Stimulated activated effector memory CD8-positive, alpha-beta T cell treated with anti-CD3 and anti-CD28 coated beads, Interleukin-12 subunit alpha, Interleukin-12 subunit beta, amount 100 ng/mL, for 72 hours (primary cell): ENCODE measurements around the gene MBNL2.

Experiments used
- ATAC-seq: fragments of 150-1000 bp; cut with Tn5 transposase; 2 replicates; pipeline ENCODE4 v1.10.0; 2021
- DNase-seq, 2 donors: peaks; one replicate each; pipeline ENCODE4 v3.0.0; 2021 to 2022; ENCODE audit warnings: low spot score in 2 of 2
- H3K27ac Mint-ChIP-seq: one replicate; pipeline ENCODE4 v1.8.0; 2022; ENCODE audit warnings: mild to moderate bottlenecking, mixed read lengths
- H3K36me3 Mint-ChIP-seq: one replicate; pipeline ENCODE4 v1.8.0; 2022; ENCODE audit warnings: mild to moderate bottlenecking, mixed read lengths
- H3K4me1 Mint-ChIP-seq: one replicate; pipeline ENCODE4 v1.8.0; 2022; ENCODE audit warnings: mixed read lengths
- H3K4me3 Mint-ChIP-seq: one replicate; pipeline ENCODE4 v1.8.0; 2022; ENCODE audit warnings: mild to moderate bottlenecking, mixed read lengths
- H3K9me3 Mint-ChIP-seq: one replicate; pipeline ENCODE4 v1.8.0; 2022; ENCODE audit warnings: mixed read lengths

Gene MBNL2

GRCh38 chr13:97235549-97236231 lies 13.6 kb downstream of the MBNL2 start:
- Mint-ChIP-seq H3K36me3 (peaks cover 21% of the 10 kb centered on the region), H3K4me3 (no peak overlapping the region), H3K4me1 (peaks cover 69% of the 10 kb centered on the region), H3K9me3 (no peaks in the 10 kb centered on the region), H3K27ac (no peak overlapping the region)
- ATAC-seq (no peak), DNase-seq (no peak)

- no peak overlapping the region for H3K4me3 Mint-ChIP-seq
- peaks cover 20% of the 10 kb centered on the region for H3K36me3 Mint-ChIP-seq
- DNase-seq: no peak
- no peaks in the 10 kb centered on the region for H3K9me3 Mint-ChIP-seq
- peaks cover 80% of the 10 kb centered on the region for H3K4me1 Mint-ChIP-seq
- ATAC-seq: no peak
- H3K27ac Mint-ChIP-seq: no peak overlapping the region
Observed at GRCh38 chr13:97237388-97237787, 15.3 kb downstream of the MBNL2 start.

GRCh38 chr13:97238432-97238831 lies 16.3 kb downstream of the MBNL2 start:
- DNase-seq (no peak), ATAC-seq (peak; percentile 53)
- Mint-ChIP-seq H3K4me3 (peak overlapping the region; percentile 3), H3K36me3 (peaks cover 20% of the 10 kb centered on the region), H3K27ac (peak overlapping the region; percentile 67), H3K4me1 (peaks cover 85% of the 10 kb centered on the region), H3K9me3 (no peaks in the 10 kb centered on the region)

GRCh38 chr13:97238883-97239282 lies 16.8 kb downstream of the MBNL2 start:
- peaks cover 88% of the 10 kb centered on the region for H3K4me1 Mint-ChIP-seq
- peaks cover 21% of the 10 kb centered on the region for H3K36me3 Mint-ChIP-seq
- no peaks in the 10 kb centered on the region for H3K9me3 Mint-ChIP-seq
- DNase-seq (no peak), ATAC-seq (peak; percentile 40)
- H3K27ac Mint-ChIP-seq: peak overlapping the region; percentile 67
- peak overlapping the region; percentile 3 for H3K4me3 Mint-ChIP-seq

- H3K9me3 Mint-ChIP-seq: no peaks in the 10 kb centered on the region
- no peak for DNase-seq
- no peak for ATAC-seq
- H3K4me1 Mint-ChIP-seq: peaks cover 86% of the 10 kb centered on the region
- H3K4me3 Mint-ChIP-seq: no peak overlapping the region
- H3K36me3 Mint-ChIP-seq: peaks cover 19% of the 10 kb centered on the region
- peak overlapping the region; percentile 67 for H3K27ac Mint-ChIP-seq
Observed at GRCh38 chr13:97239306-97239705, 17.2 kb downstream of the MBNL2 start.

GRCh38 chr13:97239943-97240787 lies 18.0 kb downstream of the MBNL2 start:
- no peak for ATAC-seq
- Mint-ChIP-seq H3K4me1 (peaks cover 79% of the 10 kb centered on the region), H3K36me3 (peaks cover 10% of the 10 kb centered on the region), H3K4me3 (no peak overlapping the region), H3K27ac (no peak overlapping the region), H3K9me3 (no peaks in the 10 kb centered on the region)
- no peak for DNase-seq

- Mint-ChIP-seq H3K27ac (no peak overlapping the region), H3K36me3 (peaks cover 6% of the 10 kb centered on the region), H3K4me1 (peaks cover 73% of the 10 kb centered on the region), H3K9me3 (no peaks in the 10 kb centered on the region), H3K4me3 (no peak overlapping the region)
- ATAC-seq: no peak
- DNase-seq: no peak
Observed at GRCh38 chr13:97240788-97241734, 18.9 kb downstream of the MBNL2 start.

- no peak for DNase-seq
- Mint-ChIP-seq H3K4me3 (no peak overlapping the region), H3K36me3 (peaks cover 6% of the 10 kb centered on the region), H3K27ac (no peak overlapping the region), H3K4me1 (peaks cover 66% of the 10 kb centered on the region), H3K9me3 (no peaks in the 10 kb centered on the region)
- no peak for ATAC-seq
Observed at GRCh38 chr13:97241761-97242160, 19.6 kb downstream of the MBNL2 start.

GRCh38 chr13:97242755-97243497 lies 20.8 kb downstream of the MBNL2 start:
- DNase-seq (no peak), ATAC-seq (no peak)
- peaks cover 6% of the 10 kb centered on the region for H3K36me3 Mint-ChIP-seq
- no peak overlapping the region for H3K4me3 Mint-ChIP-seq
- peaks cover 55% of the 10 kb centered on the region for H3K4me1 Mint-ChIP-seq
- H3K9me3 Mint-ChIP-seq: no peaks in the 10 kb centered on the region
- no peak overlapping the region for H3K27ac Mint-ChIP-seq

- no peaks in the 10 kb centered on the region for H3K9me3 Mint-ChIP-seq
- ATAC-seq (no peak), DNase-seq (no peak)
- H3K4me3 Mint-ChIP-seq: no peak overlapping the region
- no peak overlapping the region for H3K27ac Mint-ChIP-seq
- H3K36me3 Mint-ChIP-seq: peaks cover 6% of the 10 kb centered on the region
- H3K4me1 Mint-ChIP-seq: peaks cover 42% of the 10 kb centered on the region
Observed at GRCh38 chr13:97243915-97244781, 22.0 kb downstream of the MBNL2 start.

GRCh38 chr13:97245011-97245410 lies 22.9 kb downstream of the MBNL2 start:
- Mint-ChIP-seq H3K27ac (no peak overlapping the region), H3K4me3 (no peak overlapping the region), H3K9me3 (no peaks in the 10 kb centered on the region), H3K4me1 (peaks cover 39% of the 10 kb centered on the region), H3K36me3 (peaks cover 6% of the 10 kb centered on the region)
- ATAC-seq (no peak), DNase-seq (no peak)

GRCh38 chr13:97246596-97247158 lies 24.5 kb downstream of the MBNL2 start:
- H3K4me3 Mint-ChIP-seq: no peak overlapping the region
- ATAC-seq: no peak
- no peaks in the 10 kb centered on the region for H3K9me3 Mint-ChIP-seq
- peaks cover 40% of the 10 kb centered on the region for H3K4me1 Mint-ChIP-seq
- no peak for DNase-seq
- H3K36me3 Mint-ChIP-seq: peaks cover 6% of the 10 kb centered on the region
- H3K27ac Mint-ChIP-seq: no peak overlapping the region

GRCh38 chr13:97248243-97248642 lies 26.1 kb downstream of the MBNL2 start:
- Mint-ChIP-seq H3K4me3 (no peak overlapping the region), H3K4me1 (peaks cover 24% of the 10 kb centered on the region), H3K9me3 (no peaks in the 10 kb centered on the region), H3K27ac (no peak overlapping the region), H3K36me3 (peaks cover 3% of the 10 kb centered on the region)
- DNase-seq (no peak), ATAC-seq (no peak)
